SK-MEL-5 (cell line): Measurements from ENCODE around the gene SLIT3. TPM values are rescaled to one million over a fixed set of nuclear protein-coding genes. Genes with fewer than 3 reads are reported as not detected.
"Not testable (repeated sequence)": the region's sequence is repeated elsewhere in the genome, so short reads cannot be mapped to it uniquely, and the experiment has no call there.

ENCODE experiments used
- DNase-seq: peaks from one replicate; pipeline ENCODE4 v3.0.0-alpha.2; 2016; ENCODE audit warnings: low read depth, low spot score
- in situ Hi-C: cut with HindIII; loops from 2 replicates; pipeline ENCODE4 v1.10.0; 2016; ENCODE audit warnings: low sequenced_read_pairs, high pct_unique_total_duplicates, low pct_unique_long_range_greater_than_20kb
- total RNA-seq: library from RNA; depleted of rRNA; stranded (reverse); fragments of >200 nt; shearing (Covaris generic); gene quantifications from 2 replicates; pipeline ENCODE4 v1.2.3, GENCODE V29; 2014

Gene SLIT3
- total RNA-seq, 1 experiment from 2014 or later = 0.63 TPM

- no peak for DNase-seq
- in situ Hi-C loops = no loop called here
These were observed 52.4 kb downstream of the SLIT3 start for GRCh38 chr5:169248550-169248949.

GRCh38 chr5:169244812-169245211 is 56.1 kb downstream of the SLIT3 start:
- in situ Hi-C loops = no loop called here
- no peak for DNase-seq

DNA sequence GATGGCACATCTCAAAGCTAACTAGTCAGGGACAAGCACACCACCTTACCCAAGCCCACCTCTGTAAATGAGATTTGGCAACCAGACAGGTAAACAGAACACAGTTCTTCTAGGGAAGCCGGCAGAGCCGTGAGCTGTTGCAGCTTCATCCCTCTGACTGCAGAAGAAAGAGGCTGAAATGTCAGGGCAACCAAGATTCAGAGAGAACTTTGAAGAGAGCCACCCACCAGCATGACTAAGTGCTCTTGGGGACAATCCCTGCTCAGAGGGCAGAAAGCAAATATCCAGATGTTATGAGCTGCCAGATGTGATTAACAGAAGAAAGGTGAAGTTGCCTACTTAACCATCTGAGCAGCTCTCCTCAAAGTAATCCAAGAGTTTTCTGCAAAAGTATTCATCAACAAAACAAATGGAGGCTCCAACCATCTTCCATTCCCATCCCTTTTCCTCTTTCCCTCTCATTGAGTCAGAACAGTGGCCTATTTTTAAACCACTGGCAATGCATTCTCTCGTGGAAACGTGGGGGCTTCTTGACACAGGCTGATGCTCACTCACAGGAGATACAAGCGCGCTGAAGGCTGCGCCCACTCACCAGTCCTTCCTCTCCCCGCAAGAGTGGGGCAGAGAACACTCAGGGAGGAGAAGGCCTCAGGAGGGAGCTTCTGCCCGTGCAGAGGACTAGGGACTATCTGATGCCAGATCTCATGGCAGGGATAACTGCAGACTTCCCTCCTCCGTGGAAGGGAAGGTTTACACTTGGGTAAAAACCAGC is 57.1 kb downstream of the SLIT3 start:
- in situ Hi-C loops = no loop called here
- no peak for DNase-seq

- in situ Hi-C loops = no loop called here
- DNase-seq = no peak
These were observed 58.1 kb downstream of the SLIT3 start for GRCh38 chr5:169242849-169243186.

DNA sequence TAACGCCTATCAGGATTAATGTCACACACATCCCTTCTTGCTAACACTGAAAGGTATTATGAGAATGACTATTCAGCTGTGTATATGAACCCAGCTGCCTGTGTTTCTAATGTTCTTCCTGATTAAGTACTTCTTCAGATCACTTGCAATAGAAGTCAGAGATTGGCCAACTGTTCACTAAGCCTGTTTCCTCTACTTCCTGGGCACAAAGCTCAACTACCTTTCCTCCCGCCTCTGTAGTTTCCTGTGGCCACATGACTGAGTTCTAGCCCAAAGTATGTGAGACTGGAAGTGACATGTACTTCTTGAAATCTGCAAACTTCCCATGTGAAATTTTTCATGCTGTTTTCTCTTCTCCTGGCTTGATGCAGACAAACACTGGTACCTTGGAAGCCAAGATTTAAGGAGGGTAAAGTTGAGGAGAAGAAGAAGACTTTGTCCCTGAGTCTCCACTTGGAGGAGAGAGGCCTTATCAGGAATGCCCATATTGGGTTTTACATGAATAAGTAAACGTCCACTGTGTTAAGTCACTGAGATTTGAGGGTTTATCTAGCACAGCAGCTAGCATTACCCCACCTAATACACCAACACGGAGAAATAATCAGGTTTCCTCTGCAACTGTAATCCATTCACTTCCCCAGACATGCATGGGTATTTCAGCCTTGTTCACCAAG is 58.6 kb downstream of the SLIT3 start:
- no peak for DNase-seq
- in situ Hi-C loops = no loop called here

DNA sequence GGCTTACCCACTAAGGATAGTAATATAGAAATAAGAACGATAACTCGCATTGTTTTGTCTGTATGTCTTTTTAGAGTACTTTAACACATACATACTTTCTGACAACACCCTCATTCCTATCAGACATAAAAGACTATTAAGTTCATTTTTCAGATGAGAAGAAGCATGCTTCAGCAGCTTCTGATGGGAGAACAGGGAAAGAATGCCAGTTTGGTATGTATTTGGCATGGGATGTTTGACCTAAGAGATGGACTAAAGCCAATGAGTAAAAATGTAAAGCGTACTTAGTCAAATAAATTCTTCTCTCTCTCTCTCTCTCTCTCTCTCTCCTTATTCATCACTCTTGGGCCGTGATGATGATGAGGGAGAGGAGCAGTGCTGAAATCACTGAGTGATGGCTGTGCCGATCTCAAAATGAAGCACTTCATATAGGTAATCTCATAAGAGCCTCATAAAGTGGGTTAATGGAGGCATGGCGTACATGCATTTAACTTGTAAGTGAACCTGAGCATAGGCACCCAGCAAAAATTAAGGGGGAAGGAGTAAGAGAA is 71.5 kb downstream of the SLIT3 start:
- in situ Hi-C loops = no loop called here

GRCh38 chr5:169226895-169227294 is 74.0 kb downstream of the SLIT3 start:
- in situ Hi-C loops = no loop called here
- peak; percentile 7 for DNase-seq

More for the DNA sequence above, 71.5 kb downstream of the SLIT3 start:
- DNase-seq = no peak

DNA sequence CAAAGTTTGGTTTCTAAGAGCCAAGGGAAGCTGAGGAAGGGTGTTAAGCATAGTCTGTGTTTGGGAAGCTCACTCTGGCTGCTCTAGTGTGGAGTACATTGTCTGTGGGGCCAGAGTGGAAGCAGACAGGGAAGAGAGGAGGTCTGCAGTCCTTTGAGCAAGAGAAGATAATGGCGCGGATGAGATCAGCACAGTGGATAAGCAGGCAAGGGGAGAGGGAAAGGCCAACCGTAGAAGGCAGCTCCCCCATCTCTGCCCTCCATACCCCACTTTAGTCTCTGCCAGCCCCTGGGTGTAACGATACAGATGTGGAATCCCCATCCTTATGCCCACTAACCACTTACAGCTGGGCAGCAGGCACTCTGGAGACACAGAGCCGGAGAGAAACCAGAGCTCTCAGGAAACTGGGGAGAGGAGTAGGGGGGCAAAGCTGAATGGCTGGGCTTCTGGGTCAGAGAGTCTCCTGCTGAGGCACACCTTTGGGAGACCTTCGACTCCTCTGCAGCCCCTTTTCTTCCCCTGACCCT is 75.0 kb downstream of the SLIT3 start:
- DNase-seq = no peak
- in situ Hi-C loops = no loop called here

- DNase-seq = no peak
- in situ Hi-C loops = no loop called here
These were observed 77.4 kb downstream of the SLIT3 start for GRCh38 chr5:169223595-169223953.

- DNase-seq = no peak
- in situ Hi-C loops = no loop called here
These were observed 77.9 kb downstream of the SLIT3 start for GRCh38 chr5:169222934-169223594.

DNA sequence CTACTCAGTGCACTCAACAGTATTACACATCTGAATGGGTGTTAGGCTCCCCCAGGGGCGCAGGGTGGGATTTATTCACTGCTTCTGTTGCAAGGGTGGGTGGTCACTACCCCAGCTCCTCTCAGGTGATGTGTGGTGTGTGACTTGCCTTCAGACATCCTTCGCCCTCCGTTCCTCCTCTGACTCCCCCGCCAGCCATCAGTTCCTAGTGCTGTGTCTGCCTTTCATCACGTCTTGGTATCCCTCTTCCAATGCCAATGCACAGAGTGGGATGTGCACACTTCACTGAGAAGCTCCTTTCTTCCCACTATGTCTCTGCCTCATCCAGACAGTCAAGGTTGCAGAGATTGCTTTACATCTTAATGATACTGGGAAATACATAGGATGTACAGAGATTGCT is 79.4 kb downstream of the SLIT3 start:
- in situ Hi-C loops = no loop called here
- no peak for DNase-seq

DNA sequence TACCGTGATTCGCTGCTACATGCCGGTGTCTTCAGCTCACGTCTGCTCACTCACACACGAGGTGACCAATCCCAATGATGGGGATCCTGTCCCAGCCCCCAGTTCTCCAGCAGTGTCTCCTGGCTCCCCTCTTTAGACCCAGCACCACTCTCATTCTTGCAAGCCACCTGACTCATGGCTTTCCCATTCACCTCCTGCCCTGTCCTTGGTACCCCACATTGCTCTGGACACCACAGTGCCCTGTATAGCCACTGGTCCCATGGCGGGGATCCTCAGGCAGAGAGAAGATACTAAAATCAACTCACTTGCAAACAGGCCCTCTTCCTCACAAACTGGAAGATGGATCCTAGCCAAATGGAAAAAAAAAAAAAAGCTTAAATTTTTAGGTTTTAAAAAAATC is 81.0 kb downstream of the SLIT3 start:
- in situ Hi-C loops = no loop called here
- no peak for DNase-seq

- no peak for DNase-seq
- in situ Hi-C loops = no loop called here
These were observed 81.6 kb downstream of the SLIT3 start for GRCh38 chr5:169219351-169219750.

GRCh38 chr5:169218861-169219260 is 82.1 kb downstream of the SLIT3 start:
- DNase-seq = no peak
- in situ Hi-C loops = no loop called here

DNA sequence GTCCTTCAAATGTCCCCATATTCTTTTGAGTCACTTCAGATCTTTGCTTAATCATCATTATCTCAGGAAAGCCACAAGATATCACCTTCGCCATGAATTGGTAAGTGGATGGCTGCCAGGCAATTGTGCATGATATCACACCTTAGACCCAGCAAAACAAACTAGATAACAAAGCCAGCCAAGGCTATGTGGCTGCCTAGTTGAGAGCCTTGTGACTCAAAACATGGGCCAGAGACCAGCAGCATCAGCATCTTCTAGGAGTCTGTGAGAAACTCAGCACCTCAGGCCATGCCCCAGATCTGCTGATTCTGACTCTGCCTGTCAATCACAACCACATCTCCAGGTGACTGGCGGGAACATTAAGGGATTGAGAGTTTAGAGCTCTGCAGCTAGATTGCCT is 82.8 kb downstream of the SLIT3 start:
- in situ Hi-C loops = no loop called here

DNA sequence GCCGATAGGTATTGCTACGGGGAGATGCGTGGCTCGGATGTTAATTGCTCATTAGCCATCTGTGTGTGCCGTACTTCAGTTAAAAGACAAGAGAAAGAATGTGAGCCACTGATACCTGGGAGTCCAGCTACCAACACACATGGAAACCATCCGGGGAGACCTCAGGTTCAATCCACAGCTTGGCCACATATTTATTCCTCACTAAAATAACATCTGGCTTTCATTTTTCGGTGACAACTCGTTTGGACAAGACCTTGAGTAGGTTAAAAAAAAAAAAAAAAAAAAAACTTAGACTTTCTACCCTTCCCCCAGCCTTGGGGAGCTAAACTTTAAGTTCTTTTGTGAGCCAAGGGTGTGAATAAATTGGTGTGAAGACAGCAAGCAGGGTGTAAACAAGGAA is 84.1 kb downstream of the SLIT3 start:
- in situ Hi-C loops = no loop called here
- DNase-seq = no peak

More for the DNA sequence above, 82.8 kb downstream of the SLIT3 start:
- DNase-seq = no peak

DNA sequence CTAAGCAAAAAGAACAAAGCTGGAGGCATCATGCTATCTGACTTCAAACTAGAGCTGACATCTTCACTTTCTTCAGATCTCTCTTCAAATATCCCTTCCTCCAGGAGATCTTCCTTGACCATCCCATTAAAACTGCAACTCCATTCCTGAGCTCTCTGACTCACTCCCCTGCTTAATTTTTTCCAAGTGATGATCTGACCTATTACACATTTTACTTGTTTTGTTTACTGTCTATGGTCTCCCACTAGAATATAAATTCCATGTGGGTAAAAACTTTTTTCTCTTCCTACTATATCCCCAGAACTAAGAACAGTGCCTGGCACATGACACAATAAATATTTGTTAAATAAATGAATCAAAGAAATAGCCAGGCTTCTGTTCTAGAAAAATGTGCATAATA is 87.5 kb downstream of the SLIT3 start:
- in situ Hi-C loops = no loop called here
- no peak for DNase-seq

DNA sequence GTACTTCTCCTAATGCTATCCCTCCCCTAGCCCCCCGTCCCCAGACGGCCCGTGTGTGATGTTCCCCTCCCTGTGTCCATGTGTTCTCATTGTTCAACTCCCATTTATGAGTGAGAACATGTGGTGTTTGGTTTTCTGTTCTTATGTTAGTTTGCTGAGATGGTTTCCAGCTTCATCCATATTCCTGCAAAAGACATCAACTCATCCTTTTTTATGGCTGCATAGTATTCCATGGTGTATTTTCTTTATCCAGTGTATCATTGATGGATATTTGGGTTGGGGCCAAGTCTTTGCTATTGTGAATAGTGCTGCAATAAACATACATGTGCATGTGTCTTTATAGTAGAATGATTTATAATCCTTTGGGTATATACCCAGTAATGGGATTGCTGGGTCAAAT is 89.2 kb downstream of the SLIT3 start:
- in situ Hi-C loops, DNase-seq: not testable (repeated sequence)
